ENCODE measurements around the gene TOP3B. TPM values are rescaled to one million over a fixed set of nuclear protein-coding genes. Genes with fewer than 3 reads are reported as not detected.

The TOP3B gene
- total and polyA plus RNA-seq, 4 donors: 6.0 to 26.9 (median 8.8) TPM

DNA sequence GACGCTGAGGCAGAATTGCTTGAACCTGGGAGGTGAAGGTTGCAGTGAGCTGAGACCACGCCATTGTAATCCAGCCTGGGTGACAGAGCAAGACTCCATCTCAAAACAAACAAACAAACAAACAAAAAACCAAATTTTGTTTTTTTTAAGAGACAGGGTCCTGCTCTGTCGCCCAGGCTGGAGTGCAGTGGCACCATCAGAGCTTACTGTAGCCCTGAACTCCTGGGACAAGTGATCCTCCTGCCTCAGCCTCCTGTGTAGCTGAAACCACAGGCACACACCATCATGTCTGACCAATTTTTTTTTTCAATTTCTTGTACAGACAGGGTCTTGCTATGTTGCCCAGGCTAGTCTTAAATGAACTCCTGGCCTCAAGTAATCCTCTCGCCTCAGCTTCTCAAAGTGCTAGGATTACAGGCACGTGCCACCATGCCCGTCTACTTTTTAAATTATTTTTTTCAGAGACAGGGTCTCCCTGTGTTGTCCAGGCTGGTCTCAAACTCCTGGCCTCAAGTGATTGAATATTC is 16.8 kb downstream of the TOP3B start:
- Histone ChIP-seq H3K27ac (ENCODE audit: low read depth in 1 of 2, low read length in 2 of 2) (no peak overlapping the region), H3K4me3 (ENCODE audit: low read depth in 1 of 3, low read length in 3 of 3) (no peak overlapping the region), H3K36me3 (ENCODE audit: control insufficient read depth in 4 of 4, insufficient read depth in 3 of 4, low read depth in 1 of 4, low read length in 3 of 4) (peaks cover 19 to 78% (median 64%) of the 10 kb centered on the region in 4 donors), H3K9ac (ENCODE audit: low read depth in 1 of 2, low read length in 2 of 2) (no peak overlapping the region), H3K9me3 (ENCODE audit: control insufficient read depth in 4 of 4, low read length in 3 of 4) (no peaks in the 10 kb centered on the region), H3K4me1 (ENCODE audit: control insufficient read depth in 4 of 4, insufficient read depth in 4 of 4, low read length in 3 of 4) (peaks cover 0 to 4% (median 0%) of the 10 kb centered on the region in 4 donors), H3K27me3 (ENCODE audit: control insufficient read depth in 4 of 4, insufficient read depth in 4 of 4, low read length in 3 of 4) (no peaks in the 10 kb centered on the region)
- DNase-seq (ENCODE audit: low spot score): no peak
- 97% methylated on average over 6 of the region's 6 CpGs for WGBS
- TF ChIP-seq YY1 (IDR thresholded peaks at IDR 0.05): no peak
- TF ChIP-seq, protein P1, sequence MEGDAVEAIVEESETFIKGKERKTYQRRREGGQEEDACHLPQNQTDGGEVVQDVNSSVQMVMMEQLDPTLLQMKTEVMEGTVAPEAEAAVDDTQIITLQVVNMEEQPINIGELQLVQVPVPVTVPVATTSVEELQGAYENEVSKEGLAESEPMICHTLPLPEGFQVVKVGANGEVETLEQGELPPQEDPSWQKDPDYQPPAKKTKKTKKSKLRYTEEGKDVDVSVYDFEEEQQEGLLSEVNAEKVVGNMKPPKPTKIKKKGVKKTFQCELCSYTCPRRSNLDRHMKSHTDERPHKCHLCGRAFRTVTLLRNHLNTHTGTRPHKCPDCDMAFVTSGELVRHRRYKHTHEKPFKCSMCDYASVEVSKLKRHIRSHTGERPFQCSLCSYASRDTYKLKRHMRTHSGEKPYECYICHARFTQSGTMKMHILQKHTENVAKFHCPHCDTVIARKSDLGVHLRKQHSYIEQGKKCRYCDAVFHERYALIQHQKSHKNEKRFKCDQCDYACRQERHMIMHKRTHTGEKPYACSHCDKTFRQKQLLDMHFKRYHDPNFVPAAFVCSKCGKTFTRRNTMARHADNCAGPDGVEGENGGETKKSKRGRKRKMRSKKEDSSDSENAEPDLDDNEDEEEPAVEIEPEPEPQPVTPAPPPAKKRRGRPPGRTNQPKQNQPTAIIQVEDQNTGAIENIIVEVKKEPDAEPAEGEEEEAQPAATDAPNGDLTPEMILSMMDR (IDR thresholded peaks at IDR 0.05; ENCODE audit: low read depth, low read length, missing input control): no peak
- no peak for TF ChIP-seq HNF4G (IDR thresholded peaks at IDR 0.05)
- TF ChIP-seq RAD21 (IDR thresholded peaks at IDR 0.05): no peak

DNA sequence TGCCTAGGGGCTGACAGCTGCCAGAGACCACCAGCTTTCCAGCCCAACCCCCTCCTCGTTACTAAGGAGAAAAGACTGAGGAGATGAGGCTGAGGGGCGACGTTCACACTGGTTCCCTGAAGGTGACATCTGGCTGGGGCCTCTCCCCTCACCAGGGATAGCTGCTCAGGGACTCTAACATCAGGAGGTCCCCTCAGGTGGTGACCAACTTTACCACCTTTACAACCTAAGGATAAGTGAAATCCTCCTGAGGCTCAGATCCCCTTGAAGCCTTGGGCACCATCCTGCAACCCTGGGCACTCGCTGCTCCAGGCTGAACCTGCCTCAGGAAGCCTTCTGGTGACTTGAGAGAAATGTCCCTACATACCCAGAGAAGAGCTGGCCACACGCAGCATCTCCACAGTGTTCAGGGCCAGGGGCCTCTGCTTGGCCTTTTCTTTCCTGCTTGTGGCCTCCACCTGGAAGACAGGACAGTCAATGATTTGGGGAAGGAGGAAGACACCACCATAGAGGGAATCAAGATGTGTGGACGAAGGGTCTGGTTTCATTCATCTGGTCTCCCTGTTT is 17.6 kb downstream of the TOP3B start:
- Histone ChIP-seq H3K9me3 (ENCODE audit: control insufficient read depth in 4 of 4, low read length in 3 of 4) (no peaks in the 10 kb centered on the region), H3K36me3 (ENCODE audit: control insufficient read depth in 4 of 4, insufficient read depth in 3 of 4, low read depth in 1 of 4, low read length in 3 of 4) (peaks cover 15 to 78% (median 60%) of the 10 kb centered on the region in 4 donors), H3K27me3 (ENCODE audit: control insufficient read depth in 4 of 4, insufficient read depth in 4 of 4, low read length in 3 of 4) (no peaks in the 10 kb centered on the region), H3K9ac (ENCODE audit: low read depth in 1 of 2, low read length in 2 of 2) (no peak overlapping the region), H3K4me1 (ENCODE audit: control insufficient read depth in 4 of 4, insufficient read depth in 4 of 4, low read length in 3 of 4) (peaks cover 0 to 4% (median 0%) of the 10 kb centered on the region in 4 donors), H3K4me3 (ENCODE audit: low read depth in 1 of 3, low read length in 3 of 3) (no peak overlapping the region), H3K27ac (ENCODE audit: low read depth in 1 of 2, low read length in 2 of 2) (no peak overlapping the region)
- TF ChIP-seq SP1 (IDR thresholded peaks at IDR 0.05) (no peak), YY1 (IDR thresholded peaks at IDR 0.05) (no peak), EGR1 (IDR thresholded peaks at IDR 0.05; ENCODE audit: low read depth in 2 of 2) (no peak), JUND (IDR thresholded peaks at IDR 0.05) (no peak), FOXA1 (IDR thresholded peaks at IDR 0.05) (no peak), GABPA (IDR thresholded peaks at IDR 0.05 in 1 of 2, conservative IDR thresholded peaks at IDR 0.05 in 1 of 2) (no peak), RAD21 (IDR thresholded peaks at IDR 0.05) (no peak), HNF4A (conservative IDR thresholded peaks at IDR 0.05) (no peak), HNF4G (IDR thresholded peaks at IDR 0.05) (no peak)
- TF ChIP-seq, protein P1 (IDR thresholded peaks at IDR 0.05; ENCODE audit: low read depth, low read length, missing input control): no peak
- TF ChIP-seq, protein P2, sequence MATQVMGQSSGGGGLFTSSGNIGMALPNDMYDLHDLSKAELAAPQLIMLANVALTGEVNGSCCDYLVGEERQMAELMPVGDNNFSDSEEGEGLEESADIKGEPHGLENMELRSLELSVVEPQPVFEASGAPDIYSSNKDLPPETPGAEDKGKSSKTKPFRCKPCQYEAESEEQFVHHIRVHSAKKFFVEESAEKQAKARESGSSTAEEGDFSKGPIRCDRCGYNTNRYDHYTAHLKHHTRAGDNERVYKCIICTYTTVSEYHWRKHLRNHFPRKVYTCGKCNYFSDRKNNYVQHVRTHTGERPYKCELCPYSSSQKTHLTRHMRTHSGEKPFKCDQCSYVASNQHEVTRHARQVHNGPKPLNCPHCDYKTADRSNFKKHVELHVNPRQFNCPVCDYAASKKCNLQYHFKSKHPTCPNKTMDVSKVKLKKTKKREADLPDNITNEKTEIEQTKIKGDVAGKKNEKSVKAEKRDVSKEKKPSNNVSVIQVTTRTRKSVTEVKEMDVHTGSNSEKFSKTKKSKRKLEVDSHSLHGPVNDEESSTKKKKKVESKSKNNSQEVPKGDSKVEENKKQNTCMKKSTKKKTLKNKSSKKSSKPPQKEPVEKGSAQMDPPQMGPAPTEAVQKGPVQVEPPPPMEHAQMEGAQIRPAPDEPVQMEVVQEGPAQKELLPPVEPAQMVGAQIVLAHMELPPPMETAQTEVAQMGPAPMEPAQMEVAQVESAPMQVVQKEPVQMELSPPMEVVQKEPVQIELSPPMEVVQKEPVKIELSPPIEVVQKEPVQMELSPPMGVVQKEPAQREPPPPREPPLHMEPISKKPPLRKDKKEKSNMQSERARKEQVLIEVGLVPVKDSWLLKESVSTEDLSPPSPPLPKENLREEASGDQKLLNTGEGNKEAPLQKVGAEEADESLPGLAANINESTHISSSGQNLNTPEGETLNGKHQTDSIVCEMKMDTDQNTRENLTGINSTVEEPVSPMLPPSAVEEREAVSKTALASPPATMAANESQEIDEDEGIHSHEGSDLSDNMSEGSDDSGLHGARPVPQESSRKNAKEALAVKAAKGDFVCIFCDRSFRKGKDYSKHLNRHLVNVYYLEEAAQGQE (IDR thresholded peaks at IDR 0.05): no peak
- TF ChIP-seq, protein P3, sequence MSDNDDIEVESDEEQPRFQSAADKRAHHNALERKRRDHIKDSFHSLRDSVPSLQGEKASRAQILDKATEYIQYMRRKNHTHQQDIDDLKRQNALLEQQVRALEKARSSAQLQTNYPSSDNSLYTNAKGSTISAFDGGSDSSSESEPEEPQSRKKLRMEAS (IDR thresholded peaks at IDR 0.05): no peak
- TF ChIP-seq, protein P4, sequence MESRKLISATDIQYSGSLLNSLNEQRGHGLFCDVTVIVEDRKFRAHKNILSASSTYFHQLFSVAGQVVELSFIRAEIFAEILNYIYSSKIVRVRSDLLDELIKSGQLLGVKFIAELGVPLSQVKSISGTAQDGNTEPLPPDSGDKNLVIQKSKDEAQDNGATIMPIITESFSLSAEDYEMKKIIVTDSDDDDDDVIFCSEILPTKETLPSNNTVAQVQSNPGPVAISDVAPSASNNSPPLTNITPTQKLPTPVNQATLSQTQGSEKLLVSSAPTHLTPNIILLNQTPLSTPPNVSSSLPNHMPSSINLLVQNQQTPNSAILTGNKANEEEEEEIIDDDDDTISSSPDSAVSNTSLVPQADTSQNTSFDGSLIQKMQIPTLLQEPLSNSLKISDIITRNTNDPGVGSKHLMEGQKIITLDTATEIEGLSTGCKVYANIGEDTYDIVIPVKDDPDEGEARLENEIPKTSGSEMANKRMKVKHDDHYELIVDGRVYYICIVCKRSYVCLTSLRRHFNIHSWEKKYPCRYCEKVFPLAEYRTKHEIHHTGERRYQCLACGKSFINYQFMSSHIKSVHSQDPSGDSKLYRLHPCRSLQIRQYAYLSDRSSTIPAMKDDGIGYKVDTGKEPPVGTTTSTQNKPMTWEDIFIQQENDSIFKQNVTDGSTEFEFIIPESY (IDR thresholded peaks at IDR 0.05): no peak
- TF ChIP-seq, protein P5, sequence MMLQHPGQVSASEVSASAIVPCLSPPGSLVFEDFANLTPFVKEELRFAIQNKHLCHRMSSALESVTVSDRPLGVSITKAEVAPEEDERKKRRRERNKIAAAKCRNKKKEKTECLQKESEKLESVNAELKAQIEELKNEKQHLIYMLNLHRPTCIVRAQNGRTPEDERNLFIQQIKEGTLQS (IDR thresholded peaks at IDR 0.05): no peak
- DNase-seq (ENCODE audit: low spot score): no peak
- WGBS: 97% methylated on average over 6 of the region's 6 CpGs

Data from liver (tissue), 9 donors.